Ascending aorta (tissue), 2 donors: Measurements from ENCODE around the gene SESN3. TPM values are rescaled to one million over a fixed set of nuclear protein-coding genes. Genes with fewer than 3 reads are reported as not detected.

ENCODE experiments used
- DNase-seq, 2 donors: peaks; one replicate each; pipeline ENCODE4 v3.0.0-alpha.2; 2019; ENCODE audit warnings: low spot score in 2 of 2
- H3K27ac ChIP-seq, 2 donors: fragments of 200-600 bp; sonication (generic); one replicate each; pipeline ENCODE4 v1.5.1; 2016 to 2017; ENCODE audit warnings: mild to moderate bottlenecking in 1 of 2
- H3K27me3 ChIP-seq: fragments of 200-600 bp; sonication (generic); one replicate; pipeline ENCODE4 v1.5.1; 2017
- H3K36me3 ChIP-seq, 2 donors: fragments of 200-600 bp; sonication (generic); one replicate each; pipeline ENCODE4 v1.5.1; 2016
- H3K4me1 ChIP-seq, 2 donors: fragments of 200-600 bp; sonication (generic); one replicate each; pipeline ENCODE4 v1.5.1; 2016 to 2017; ENCODE audit warnings: mild to moderate bottlenecking in 1 of 2
- H3K4me3 ChIP-seq, 2 donors: fragments of 200-600 bp; sonication (generic); one replicate each; pipeline ENCODE4 v1.5.1; 2016 to 2017; ENCODE audit warnings: mild to moderate bottlenecking in 1 of 2
- H3K9me3 ChIP-seq, 2 donors: fragments of 200-600 bp; sonication (generic); one replicate each; pipeline ENCODE4 v1.5.1; 2016
- intact Hi-C: fragments of 100-400 bp; cut with DNase I; formaldehyde crosslinking; loops from one replicate; pipeline ENCODE4 v1.15.1; 2023
- total RNA-seq: library from RNA; depleted of rRNA; stranded (reverse); fragments of >200 nt; gene quantifications from one replicate; pipeline ENCODE4 v1.1.0, GENCODE V29; 2016
- TF ChIP-seq, protein P1 (sequence below), 3 experiments: fragments of 200-600 bp in 2 of 3; fragments of 450-650 bp in 1 of 3; sonication (generic) in 2 of 3; IDR thresholded peaks; one replicate each; pipeline ENCODE4 v1.5.1; 2016 to 2019; ENCODE audit warnings: antibody characterized with exemption in 3 of 3, mild to moderate bottlenecking in 1 of 3, moderate library complexity in 1 of 3

The SESN3 gene
- total RNA-seq, 1 donor from 2014 or later: 15.1 TPM

DNA sequence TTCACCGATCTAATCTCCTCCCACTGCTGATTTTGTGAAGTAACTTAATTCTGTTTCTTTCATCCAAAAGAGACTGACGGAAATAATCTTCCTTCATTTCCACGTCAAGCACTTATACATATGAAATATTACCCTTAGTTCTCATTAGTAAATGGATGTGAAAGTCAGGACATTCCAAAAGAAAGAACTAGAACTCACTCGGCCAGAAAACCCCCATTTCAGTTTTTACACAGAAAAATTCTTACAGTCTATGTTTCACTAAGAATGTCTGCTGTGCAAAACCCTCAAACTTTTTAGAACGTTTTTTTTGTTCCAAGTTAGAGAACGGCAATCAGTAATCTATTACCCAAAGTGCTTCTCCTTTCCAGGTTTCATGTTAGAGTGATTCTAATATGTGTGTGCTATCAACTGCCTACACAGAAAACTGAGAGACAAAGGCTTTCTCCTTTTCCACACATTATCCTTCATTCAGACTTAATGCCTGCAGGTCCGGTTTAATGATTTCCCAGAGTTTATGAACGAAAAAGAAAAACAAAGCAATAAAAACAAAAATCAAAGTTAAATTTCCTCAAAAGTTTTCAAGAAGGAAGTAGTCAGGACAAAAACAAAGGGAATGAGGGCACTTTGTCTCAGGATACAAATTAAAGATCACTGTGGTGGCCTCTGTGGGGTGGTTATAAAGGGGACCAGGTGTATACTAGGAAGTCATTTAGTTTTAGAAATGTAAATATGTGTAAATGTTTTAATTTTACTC lies 11.3 kb upstream of the SESN3 start:
- DNase-seq: no peak
- no peak overlapping the region for H3K27ac ChIP-seq
- intact Hi-C loops: no loop called here
- no peaks in the 10 kb centered on the region for H3K9me3 ChIP-seq
- H3K4me1 ChIP-seq: no peaks in the 10 kb centered on the region
- H3K4me3 ChIP-seq: peak overlapping the region in 1 of 2 donors; percentile 44
- TF ChIP-seq, protein P1, sequence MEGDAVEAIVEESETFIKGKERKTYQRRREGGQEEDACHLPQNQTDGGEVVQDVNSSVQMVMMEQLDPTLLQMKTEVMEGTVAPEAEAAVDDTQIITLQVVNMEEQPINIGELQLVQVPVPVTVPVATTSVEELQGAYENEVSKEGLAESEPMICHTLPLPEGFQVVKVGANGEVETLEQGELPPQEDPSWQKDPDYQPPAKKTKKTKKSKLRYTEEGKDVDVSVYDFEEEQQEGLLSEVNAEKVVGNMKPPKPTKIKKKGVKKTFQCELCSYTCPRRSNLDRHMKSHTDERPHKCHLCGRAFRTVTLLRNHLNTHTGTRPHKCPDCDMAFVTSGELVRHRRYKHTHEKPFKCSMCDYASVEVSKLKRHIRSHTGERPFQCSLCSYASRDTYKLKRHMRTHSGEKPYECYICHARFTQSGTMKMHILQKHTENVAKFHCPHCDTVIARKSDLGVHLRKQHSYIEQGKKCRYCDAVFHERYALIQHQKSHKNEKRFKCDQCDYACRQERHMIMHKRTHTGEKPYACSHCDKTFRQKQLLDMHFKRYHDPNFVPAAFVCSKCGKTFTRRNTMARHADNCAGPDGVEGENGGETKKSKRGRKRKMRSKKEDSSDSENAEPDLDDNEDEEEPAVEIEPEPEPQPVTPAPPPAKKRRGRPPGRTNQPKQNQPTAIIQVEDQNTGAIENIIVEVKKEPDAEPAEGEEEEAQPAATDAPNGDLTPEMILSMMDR (IDR thresholded peaks at IDR 0.05): no peak
- H3K36me3 ChIP-seq: no peaks in the 10 kb centered on the region
- no peaks in the 10 kb centered on the region for H3K27me3 ChIP-seq

DNA sequence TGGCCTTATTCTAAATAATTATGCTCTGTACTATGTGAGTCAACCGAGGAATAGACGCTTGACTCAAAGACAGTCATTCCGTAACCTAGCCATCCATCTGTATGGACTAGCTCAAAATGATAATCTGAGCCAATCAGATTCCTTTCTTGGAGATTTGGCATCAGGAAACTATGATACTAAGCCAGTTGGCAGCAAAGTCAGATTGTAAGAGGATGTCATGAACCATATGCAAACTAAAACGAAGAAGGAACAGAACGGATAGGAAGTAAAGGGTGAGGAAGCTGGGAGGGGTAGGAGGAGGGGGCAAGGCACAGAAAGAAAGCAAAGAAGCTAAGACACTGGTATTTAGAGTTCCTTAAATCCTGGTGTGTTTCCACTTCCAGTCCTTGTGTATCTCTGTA lies 10.7 kb upstream of the SESN3 start:
- no peaks in the 10 kb centered on the region for H3K4me1 ChIP-seq
- TF ChIP-seq, protein P1 (IDR thresholded peaks at IDR 0.05): no peak
- H3K27ac ChIP-seq: no peak overlapping the region
- H3K27me3 ChIP-seq: no peaks in the 10 kb centered on the region
- peak overlapping the region in 1 of 2 donors; percentile 44 for H3K4me3 ChIP-seq
- no peaks in the 10 kb centered on the region for H3K9me3 ChIP-seq
- no peaks in the 10 kb centered on the region for H3K36me3 ChIP-seq
- no peak for DNase-seq
- intact Hi-C loops: no loop called here

DNA sequence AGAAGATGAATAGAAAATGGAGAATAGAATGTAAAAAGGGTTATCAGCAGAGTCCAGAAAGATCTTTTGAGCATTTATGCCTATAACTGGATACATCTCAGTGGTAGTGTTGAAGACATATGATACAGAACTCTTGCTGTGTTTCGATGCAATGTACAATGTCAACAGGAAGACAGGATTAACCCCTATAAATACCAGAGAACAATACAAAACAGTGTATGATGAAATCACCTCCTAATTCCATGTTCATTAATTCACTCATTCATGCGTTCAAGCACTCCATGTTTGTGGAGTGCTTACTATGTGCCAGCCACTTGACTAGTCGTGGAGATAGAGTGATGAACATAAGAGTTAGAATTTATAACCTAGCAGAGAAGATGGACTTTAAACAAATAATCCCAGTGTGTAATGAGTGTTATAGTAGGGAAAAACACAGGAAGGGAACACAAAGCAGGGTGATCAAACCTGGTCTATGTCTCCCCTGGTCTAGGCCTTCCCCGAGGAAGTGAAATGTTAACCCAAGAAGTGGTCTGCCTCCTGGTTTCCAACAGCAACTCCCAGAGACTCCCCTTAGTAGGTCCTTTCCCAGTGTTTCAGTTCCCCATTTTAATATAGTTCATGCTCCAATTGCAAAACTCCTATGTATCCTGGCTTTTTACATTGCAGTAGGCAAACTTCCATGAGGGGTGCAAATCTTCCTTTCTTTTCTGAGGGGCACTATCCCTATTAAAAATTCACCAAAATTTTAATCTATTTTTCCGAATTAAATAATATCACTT lies 9.1 kb upstream of the SESN3 start:
- no peaks in the 10 kb centered on the region for H3K36me3 ChIP-seq
- H3K4me1 ChIP-seq: no peaks in the 10 kb centered on the region
- no peak for DNase-seq
- no peaks in the 10 kb centered on the region for H3K9me3 ChIP-seq
- TF ChIP-seq, protein P1 (IDR thresholded peaks at IDR 0.05): no peak
- H3K27me3 ChIP-seq: no peaks in the 10 kb centered on the region
- no peak overlapping the region for H3K4me3 ChIP-seq
- no peak overlapping the region for H3K27ac ChIP-seq
- intact Hi-C loops: no loop called here

DNA sequence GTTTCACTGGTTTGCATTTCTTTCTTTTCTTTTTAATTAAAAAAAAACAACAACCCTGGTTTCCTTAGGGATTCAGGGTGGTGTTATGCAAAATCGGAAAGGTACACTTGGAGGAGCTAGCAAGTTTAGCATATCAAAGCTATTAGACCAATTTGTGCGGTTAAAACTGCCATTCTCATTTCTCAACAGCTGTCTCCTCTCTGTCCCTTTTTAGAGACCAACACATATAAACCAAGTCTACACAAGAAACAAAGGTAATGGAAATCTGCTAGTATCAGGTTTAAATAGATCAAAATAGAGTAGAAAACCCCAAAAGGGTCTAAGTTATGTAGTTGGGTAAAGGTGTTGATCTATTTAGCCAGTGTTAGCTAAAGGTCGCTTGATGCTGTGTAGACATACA lies 1.7 kb upstream of the SESN3 start:
- peak overlapping the region; percentile 85 to 87 for H3K27ac ChIP-seq
- peaks cover 0 to 14% of the 10 kb centered on the region in 2 donors for H3K4me1 ChIP-seq
- TF ChIP-seq, protein P1 (IDR thresholded peaks at IDR 0.05): no peak
- intact Hi-C loops: loop anchor here (5.0 kb wide), 6 partner anchors 105 to 535 kb away; partner anchors contain the start of genes ENDOD1 and SRSF8
- no peaks in the 10 kb centered on the region for H3K9me3 ChIP-seq
- H3K27me3 ChIP-seq: no peaks in the 10 kb centered on the region
- no peaks in the 10 kb centered on the region for H3K36me3 ChIP-seq
- DNase-seq: no peak
- peak overlapping the region; percentile 58 to 94 for H3K4me3 ChIP-seq

DNA sequence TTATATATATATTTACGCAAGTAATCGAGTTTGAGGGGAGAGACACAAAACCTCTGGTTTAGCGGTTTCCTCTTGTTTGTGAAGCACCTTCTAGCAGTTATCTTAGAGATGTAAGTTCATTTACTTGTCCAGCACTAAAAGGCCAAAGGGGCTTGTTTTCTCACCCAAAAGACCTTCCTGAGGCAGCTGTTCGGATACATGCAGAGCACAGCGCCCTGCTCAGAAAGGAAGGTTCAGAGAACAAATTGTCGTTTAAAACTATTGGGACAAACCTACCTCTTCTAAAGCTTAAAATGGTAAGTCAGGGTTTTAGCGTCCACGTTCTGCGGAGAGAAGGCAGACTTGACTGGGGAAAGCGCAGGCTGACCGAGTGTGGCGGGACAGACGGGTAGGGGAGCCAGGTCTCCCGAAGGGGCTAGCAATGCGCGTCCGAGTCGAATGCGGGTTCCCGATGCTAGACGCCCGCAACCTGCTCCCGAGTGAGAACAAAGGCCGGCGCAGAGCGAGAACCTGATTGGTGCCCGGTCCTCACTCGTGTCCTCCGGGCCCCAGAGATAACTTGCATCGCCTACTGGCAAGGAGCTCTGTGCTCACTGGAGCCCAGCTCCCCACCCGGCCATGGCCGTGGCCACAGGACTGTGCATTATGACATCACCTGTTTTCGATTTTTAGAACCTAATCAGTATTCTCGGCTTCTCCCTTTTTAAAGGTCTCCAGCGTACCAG lies 1.0 kb upstream of the SESN3 start:
- peak; percentile 35 to 89 for DNase-seq
- H3K27ac ChIP-seq: peak overlapping the region; percentile 85 to 87
- no peaks in the 10 kb centered on the region for H3K36me3 ChIP-seq
- H3K4me1 ChIP-seq: peaks cover 0 to 14% of the 10 kb centered on the region in 2 donors
- no peaks in the 10 kb centered on the region for H3K27me3 ChIP-seq
- intact Hi-C loops: loop anchor here (1.0 to 5.0 kb wide), 12 partner anchors 22 to 557 kb away; partner anchors contain the start of genes CWC15, ENDOD1, FAM76B and KDM4D
- TF ChIP-seq, protein P1 (IDR thresholded peaks at IDR 0.05): no peak
- H3K9me3 ChIP-seq: no peaks in the 10 kb centered on the region
- peak overlapping the region; percentile 58 to 94 for H3K4me3 ChIP-seq
